Spinal cord (tissue), 10 donors: ENCODE data around the gene IFIH1. TPM values are rescaled to one million over a fixed set of nuclear protein-coding genes. Genes with fewer than 3 reads are reported as not detected.

Experiments used
- DNase-seq, 6 donors: peaks; one replicate each; pipeline versions ENCODE4 v3.0.0 to v3.0.0-alpha.2; 2013 to 2015; ENCODE audit warnings: low spot score in 6 of 6, low read depth in 4 of 6
- H3K27ac ChIP-seq: one replicate; pipeline ENCODE4 v1.5.1; 2013; ENCODE audit warnings: low read depth, low read length, control low read depth
- H3K27me3 ChIP-seq: one replicate; pipeline ENCODE4 v1.6.1; 2013; ENCODE audit warnings: low read length; ENCODE audit not compliant: control insufficient read depth, insufficient read depth
- H3K36me3 ChIP-seq: one replicate; pipeline ENCODE4 v1.6.1; 2013; ENCODE audit warnings: low read length; ENCODE audit not compliant: control insufficient read depth, insufficient read depth
- H3K4me1 ChIP-seq: one replicate; pipeline ENCODE4 v1.6.1; 2013; ENCODE audit warnings: low read length; ENCODE audit not compliant: control insufficient read depth, insufficient read depth
- H3K4me3 ChIP-seq: one replicate; pipeline ENCODE4 v1.5.1; 2013; ENCODE audit warnings: low read depth, low read length, control low read depth
- H3K9me3 ChIP-seq: one replicate; pipeline ENCODE4 v1.6.1; 2013; ENCODE audit warnings: low read length; ENCODE audit not compliant: control insufficient read depth, insufficient read depth
- WGBS: methylation state at CpG from one replicate; pipeline ENCODE4 v1.1.5; 2013; ENCODE audit warnings: missing lambda C conversion rate; ENCODE audit not compliant: insufficient coverage; 5-methylcytosine and 5-hydroxymethylcytosine counted together
- polyA plus RNA-seq, 2 donors: library from polyadenylated mRNA; unstranded; fragments of 120-200 nt; gene quantifications; one replicate each; pipeline ENCODE4 v1.2.1, GENCODE V29; 2013; ENCODE audit not compliant: insufficient read length in 2 of 2
- total RNA-seq, 2 donors: library from RNA; depleted of rRNA in 1 of 2; stranded (reverse); fragments of 120-200 nt in 1 of 2; fragments of >200 nt in 1 of 2; gene quantifications; one replicate each; pipeline versions ENCODE4 v1.2.3 to v1.2.4, GENCODE V29; 2013 to 2014
- donor health status: healthy.

Gene IFIH1
- total and polyA plus RNA-seq, 4 donors, result 4.9 to 9.3 (median 7.6) TPM

- no CpG with 5 or more reads among the region's 2 CpGs for WGBS
Measured at GRCh38 chr2:162232671-162233070, 85.8 kb downstream of the IFIH1 start.

GRCh38 chr2:162232027-162232426 is 86.5 kb downstream of the IFIH1 start:
- no peaks in the 10 kb centered on the region for H3K9me3 ChIP-seq
- H3K36me3 ChIP-seq, result no peaks in the 10 kb centered on the region
- DNase-seq, result no peak
- H3K4me1 ChIP-seq, result no peaks in the 10 kb centered on the region
- 40% methylated on average over 1 of the region's 2 CpGs for WGBS
- H3K27me3 ChIP-seq, result no peaks in the 10 kb centered on the region
- H3K4me3 ChIP-seq, result no peak overlapping the region
- H3K27ac ChIP-seq, result no peak overlapping the region

More at GRCh38 chr2:162232671-162233070, 85.8 kb downstream of the IFIH1 start:
- no peaks in the 10 kb centered on the region for H3K9me3 ChIP-seq
- no peak for DNase-seq
- H3K4me1 ChIP-seq, result no peaks in the 10 kb centered on the region
- H3K27ac ChIP-seq, result no peak overlapping the region
- H3K4me3 ChIP-seq, result no peak overlapping the region
- no peaks in the 10 kb centered on the region for H3K36me3 ChIP-seq
- no peaks in the 10 kb centered on the region for H3K27me3 ChIP-seq

- Histone ChIP-seq H3K9me3 (no peaks in the 10 kb centered on the region), H3K27me3 (no peaks in the 10 kb centered on the region), H3K4me1 (no peaks in the 10 kb centered on the region), H3K4me3 (no peak overlapping the region), H3K36me3 (no peaks in the 10 kb centered on the region), H3K27ac (no peak overlapping the region)
- WGBS, result no CpG with 5 or more reads among the region's 1 CpG
- no peak for DNase-seq
Measured at GRCh38 chr2:162230761-162231160, 87.7 kb downstream of the IFIH1 start.

GRCh38 chr2:162226836-162227235 is 91.6 kb downstream of the IFIH1 start:
- Histone ChIP-seq H3K9me3 (no peaks in the 10 kb centered on the region), H3K27me3 (no peaks in the 10 kb centered on the region), H3K4me1 (no peaks in the 10 kb centered on the region), H3K4me3 (no peak overlapping the region), H3K27ac (no peak overlapping the region), H3K36me3 (no peaks in the 10 kb centered on the region)
- no peak for DNase-seq

GRCh38 chr2:162221064-162221463 is 97.4 kb downstream of the IFIH1 start:
- peak in 2 of 6 donors; percentile 15 to 44 for DNase-seq

GRCh38 chr2:162220368-162220767 is 98.1 kb downstream of the IFIH1 start:
- no CpG with 5 or more reads among the region's 1 CpG for WGBS
- no peaks in the 10 kb centered on the region for H3K36me3 ChIP-seq
- no peaks in the 10 kb centered on the region for H3K4me1 ChIP-seq
- H3K27me3 ChIP-seq, result no peaks in the 10 kb centered on the region
- no peaks in the 10 kb centered on the region for H3K9me3 ChIP-seq
- no peak overlapping the region for H3K27ac ChIP-seq
- peak in 1 of 6 donors; percentile 68 for DNase-seq
- H3K4me3 ChIP-seq, result no peak overlapping the region

More at GRCh38 chr2:162221064-162221463, 97.4 kb downstream of the IFIH1 start:
- WGBS, result 53% methylated on average over 8 of the region's 11 CpGs
- H3K9me3 ChIP-seq, result no peaks in the 10 kb centered on the region
- no peaks in the 10 kb centered on the region for H3K4me1 ChIP-seq
- H3K27me3 ChIP-seq, result no peaks in the 10 kb centered on the region
- no peak overlapping the region for H3K27ac ChIP-seq
- H3K4me3 ChIP-seq, result no peak overlapping the region
- H3K36me3 ChIP-seq, result no peaks in the 10 kb centered on the region

- H3K27ac ChIP-seq, result no peak overlapping the region
- H3K36me3 ChIP-seq, result no peaks in the 10 kb centered on the region
- no peaks in the 10 kb centered on the region for H3K9me3 ChIP-seq
- peak in 1 of 6 donors; percentile 77 for DNase-seq
- H3K4me1 ChIP-seq, result no peaks in the 10 kb centered on the region
- no peak overlapping the region for H3K4me3 ChIP-seq
- H3K27me3 ChIP-seq, result no peaks in the 10 kb centered on the region
- no CpG with 5 or more reads among the region's 4 CpGs for WGBS
Measured at GRCh38 chr2:162219426-162219825, 99.1 kb downstream of the IFIH1 start.

GRCh38 chr2:162217598-162217997 is 100.9 kb downstream of the IFIH1 start:
- no peaks in the 10 kb centered on the region for H3K9me3 ChIP-seq
- no peaks in the 10 kb centered on the region for H3K27me3 ChIP-seq
- DNase-seq, result no peak
- H3K4me1 ChIP-seq, result no peaks in the 10 kb centered on the region
- H3K27ac ChIP-seq, result no peak overlapping the region
- H3K36me3 ChIP-seq, result no peaks in the 10 kb centered on the region
- no peak overlapping the region for H3K4me3 ChIP-seq
- WGBS, result no CpG with 5 or more reads among the region's 1 CpG

Other genes with a start within 250 kb of the IFIH1 start
- 10 to 100 TPM in 1 of 2 donors, 1 to 10 TPM in 1; 9.2 to 15.7 TPM for gene DPP4, start 244.5 kb downstream of the IFIH1 start, total RNA-seq
- gene DPP4, start 244.5 kb downstream of the IFIH1 start, polyA plus RNA-seq, result 1 to 10 TPM; 1.2 to 2.4 TPM
- gene GCG, start 166.4 kb downstream of the IFIH1 start, total RNA-seq, result not detected
- not detected for gene GCG, start 166.4 kb downstream of the IFIH1 start, polyA plus RNA-seq
- gene FAP, start 75.2 kb downstream of the IFIH1 start, total RNA-seq, result 10 to 100 TPM; 23.2 to 27.6 TPM
- 10 to 100 TPM; 10.2 to 11.4 TPM for gene FAP, start 75.2 kb downstream of the IFIH1 start, polyA plus RNA-seq
- gene GCA, start 25.4 kb upstream of the IFIH1 start, total RNA-seq, result 10 to 100 TPM; 24.4 to 62.0 TPM
- 10 to 100 TPM; 25.6 to 32.3 TPM for gene GCA, start 25.4 kb upstream of the IFIH1 start, polyA plus RNA-seq